SU-DHL-6 (cell line): ENCODE data around the gene FAM114A2.

ENCODE experiments used
- CTCF ChIP-seq: fragments of 200-600 bp; sonication (generic); IDR thresholded peaks from one replicate; pipeline ENCODE4 v1.5.1; 2017; ENCODE audit warnings: antibody characterized with exemption, mild to moderate bottlenecking, low read length, moderate library complexity; ENCODE audit not compliant: insufficient read depth, poor library complexity, severe bottlenecking
- EZH2phosphoT487 ChIP-seq: fragments of 200-600 bp; sonication (generic), shearing (Covaris generic); conservative IDR thresholded peaks from 2 replicates; pipeline ENCODE4 v1.6.1; 2018; ENCODE audit warnings: mild to moderate bottlenecking, antibody characterized with exemption, low read length, moderate library complexity, mixed read lengths

- TF ChIP-seq CTCF (no peak), EZH2phosphoT487 (no peak)
Observed at GRCh38 chr5:153981905-153982605, 56.7 kb downstream of the FAM114A2 start.
